T-helper 2 cell treated with Interferon-gamma antibody and Interleukin-4, amounts not matched to agents 5 μg/mL and 100 μg/mL, for 36 hours (primary cell): ENCODE results near the gene NTRK2.

ENCODE experiments used
- DNase-seq: peaks from one replicate; pipeline ENCODE4 v3.0.0; 2021; ENCODE audit warnings: low spot score
- H3K27ac Mint-ChIP-seq: one replicate; pipeline ENCODE4 v1.8.0; 2021; ENCODE audit warnings: mild to moderate bottlenecking, mixed read lengths
- H3K27me3 Mint-ChIP-seq: one replicate; pipeline ENCODE4 v1.8.0; 2021; ENCODE audit warnings: low read depth, mixed read lengths
- H3K36me3 Mint-ChIP-seq: one replicate; pipeline ENCODE4 v1.8.0; 2021; ENCODE audit warnings: low read depth, mixed read lengths
- H3K4me1 Mint-ChIP-seq: one replicate; pipeline ENCODE4 v1.8.0; 2021; ENCODE audit warnings: low read depth, mixed read lengths
- H3K4me3 Mint-ChIP-seq: one replicate; pipeline ENCODE4 v1.8.0; 2022; ENCODE audit warnings: mild to moderate bottlenecking, moderate library complexity, mixed read lengths
- H3K9me3 Mint-ChIP-seq: one replicate; pipeline ENCODE4 v1.8.0; 2021; ENCODE audit warnings: mixed read lengths

The NTRK2 gene

GRCh38 chr9:85024374-85024773 is 354.8 kb downstream of the NTRK2 start:
- Mint-ChIP-seq H3K36me3 (no peaks in the 10 kb centered on the region), H3K27me3 (no peaks in the 10 kb centered on the region), H3K27ac (no peak overlapping the region), H3K9me3 (no peaks in the 10 kb centered on the region), H3K4me1 (no peaks in the 10 kb centered on the region), H3K4me3 (no peak overlapping the region)
- DNase-seq = no peak

GRCh38 chr9:85025638-85026037 is 356.1 kb downstream of the NTRK2 start:
- H3K9me3 Mint-ChIP-seq = no peaks in the 10 kb centered on the region
- H3K36me3 Mint-ChIP-seq = no peaks in the 10 kb centered on the region
- H3K27ac Mint-ChIP-seq = no peak overlapping the region
- no peak overlapping the region for H3K4me3 Mint-ChIP-seq
- H3K4me1 Mint-ChIP-seq = no peaks in the 10 kb centered on the region
- H3K27me3 Mint-ChIP-seq = no peaks in the 10 kb centered on the region
- DNase-seq = no peak

- Mint-ChIP-seq H3K27ac (no peak overlapping the region), H3K36me3 (no peaks in the 10 kb centered on the region), H3K9me3 (no peaks in the 10 kb centered on the region), H3K4me1 (no peaks in the 10 kb centered on the region), H3K27me3 (no peaks in the 10 kb centered on the region), H3K4me3 (no peak overlapping the region)
- no peak for DNase-seq
Measured at GRCh38 chr9:85027870-85028269, 358.3 kb downstream of the NTRK2 start.

GRCh38 chr9:85030316-85030715 is 360.8 kb downstream of the NTRK2 start:
- H3K4me1 Mint-ChIP-seq = no peaks in the 10 kb centered on the region
- no peaks in the 10 kb centered on the region for H3K36me3 Mint-ChIP-seq
- H3K4me3 Mint-ChIP-seq = no peak overlapping the region
- DNase-seq = no peak
- H3K27me3 Mint-ChIP-seq = no peaks in the 10 kb centered on the region
- H3K9me3 Mint-ChIP-seq = no peaks in the 10 kb centered on the region
- no peak overlapping the region for H3K27ac Mint-ChIP-seq

GRCh38 chr9:85036496-85036895 is 367.0 kb downstream of the NTRK2 start:
- Mint-ChIP-seq H3K27ac (no peak overlapping the region), H3K4me1 (no peaks in the 10 kb centered on the region), H3K9me3 (no peaks in the 10 kb centered on the region), H3K36me3 (no peaks in the 10 kb centered on the region), H3K27me3 (no peaks in the 10 kb centered on the region), H3K4me3 (no peak overlapping the region)
- DNase-seq = no peak

- Mint-ChIP-seq H3K4me3 (no peak overlapping the region), H3K36me3 (no peaks in the 10 kb centered on the region), H3K9me3 (no peaks in the 10 kb centered on the region), H3K4me1 (no peaks in the 10 kb centered on the region), H3K27me3 (no peaks in the 10 kb centered on the region), H3K27ac (no peak overlapping the region)
- no peak for DNase-seq
Measured at GRCh38 chr9:85038061-85038460, 368.5 kb downstream of the NTRK2 start.

- no peaks in the 10 kb centered on the region for H3K36me3 Mint-ChIP-seq
- no peak overlapping the region for H3K4me3 Mint-ChIP-seq
- H3K4me1 Mint-ChIP-seq = no peaks in the 10 kb centered on the region
- no peaks in the 10 kb centered on the region for H3K9me3 Mint-ChIP-seq
- DNase-seq = no peak
- H3K27me3 Mint-ChIP-seq = no peaks in the 10 kb centered on the region
- H3K27ac Mint-ChIP-seq = no peak overlapping the region
Measured at GRCh38 chr9:85038824-85039608, 369.5 kb downstream of the NTRK2 start.

GRCh38 chr9:85040146-85040545 is 370.6 kb downstream of the NTRK2 start:
- no peak overlapping the region for H3K4me3 Mint-ChIP-seq
- DNase-seq = no peak
- H3K36me3 Mint-ChIP-seq = no peaks in the 10 kb centered on the region
- no peaks in the 10 kb centered on the region for H3K9me3 Mint-ChIP-seq
- no peaks in the 10 kb centered on the region for H3K27me3 Mint-ChIP-seq
- H3K4me1 Mint-ChIP-seq = no peaks in the 10 kb centered on the region
- H3K27ac Mint-ChIP-seq = no peak overlapping the region

GRCh38 chr9:85040821-85041465 is 371.4 kb downstream of the NTRK2 start:
- H3K27me3 Mint-ChIP-seq = no peaks in the 10 kb centered on the region
- H3K4me3 Mint-ChIP-seq = no peak overlapping the region
- no peaks in the 10 kb centered on the region for H3K9me3 Mint-ChIP-seq
- no peak for DNase-seq
- no peaks in the 10 kb centered on the region for H3K4me1 Mint-ChIP-seq
- H3K36me3 Mint-ChIP-seq = no peaks in the 10 kb centered on the region
- no peak overlapping the region for H3K27ac Mint-ChIP-seq

- H3K9me3 Mint-ChIP-seq = no peaks in the 10 kb centered on the region
- no peak for DNase-seq
- H3K4me1 Mint-ChIP-seq = no peaks in the 10 kb centered on the region
- no peak overlapping the region for H3K27ac Mint-ChIP-seq
- H3K27me3 Mint-ChIP-seq = no peaks in the 10 kb centered on the region
- H3K36me3 Mint-ChIP-seq = no peaks in the 10 kb centered on the region
- H3K4me3 Mint-ChIP-seq = no peak overlapping the region
Measured at GRCh38 chr9:85041466-85042137, 372.1 kb downstream of the NTRK2 start.

GRCh38 chr9:85042981-85043647 is 373.6 kb downstream of the NTRK2 start:
- DNase-seq = no peak
- H3K4me1 Mint-ChIP-seq = no peaks in the 10 kb centered on the region
- H3K27ac Mint-ChIP-seq = no peak overlapping the region
- no peaks in the 10 kb centered on the region for H3K9me3 Mint-ChIP-seq
- no peak overlapping the region for H3K4me3 Mint-ChIP-seq
- no peaks in the 10 kb centered on the region for H3K36me3 Mint-ChIP-seq
- H3K27me3 Mint-ChIP-seq = no peaks in the 10 kb centered on the region

GRCh38 chr9:85045271-85045670 is 375.7 kb downstream of the NTRK2 start:
- DNase-seq = no peak
- Mint-ChIP-seq H3K4me1 (no peaks in the 10 kb centered on the region), H3K4me3 (no peak overlapping the region), H3K36me3 (no peaks in the 10 kb centered on the region), H3K27ac (no peak overlapping the region), H3K27me3 (no peaks in the 10 kb centered on the region), H3K9me3 (no peaks in the 10 kb centered on the region)

GRCh38 chr9:85046475-85046874 is 376.9 kb downstream of the NTRK2 start:
- H3K27me3 Mint-ChIP-seq = no peaks in the 10 kb centered on the region
- no peak overlapping the region for H3K4me3 Mint-ChIP-seq
- H3K27ac Mint-ChIP-seq = no peak overlapping the region
- H3K36me3 Mint-ChIP-seq = no peaks in the 10 kb centered on the region
- no peaks in the 10 kb centered on the region for H3K4me1 Mint-ChIP-seq
- DNase-seq = no peak
- H3K9me3 Mint-ChIP-seq = no peaks in the 10 kb centered on the region

GRCh38 chr9:85053206-85053786 is 383.8 kb downstream of the NTRK2 start:
- H3K4me3 Mint-ChIP-seq = no peak overlapping the region
- no peaks in the 10 kb centered on the region for H3K4me1 Mint-ChIP-seq
- H3K27me3 Mint-ChIP-seq = no peaks in the 10 kb centered on the region
- DNase-seq = no peak
- no peaks in the 10 kb centered on the region for H3K9me3 Mint-ChIP-seq
- H3K36me3 Mint-ChIP-seq = no peaks in the 10 kb centered on the region
- no peak overlapping the region for H3K27ac Mint-ChIP-seq
